NCI-H748 (cell line): Measurements from ENCODE around the gene PLXNA4.
"Not testable (repeated sequence)": the region's sequence is repeated elsewhere in the genome, so short reads cannot be mapped to it uniquely, and the experiment has no call there.

ENCODE experiments used
- DNase-seq: peaks from one replicate; lab custom pipeline; 2025; ENCODE audit not compliant: unreplicated experiment; lab: John Stamatoyannopoulos, UW

PLXNA4 gene

DNA sequence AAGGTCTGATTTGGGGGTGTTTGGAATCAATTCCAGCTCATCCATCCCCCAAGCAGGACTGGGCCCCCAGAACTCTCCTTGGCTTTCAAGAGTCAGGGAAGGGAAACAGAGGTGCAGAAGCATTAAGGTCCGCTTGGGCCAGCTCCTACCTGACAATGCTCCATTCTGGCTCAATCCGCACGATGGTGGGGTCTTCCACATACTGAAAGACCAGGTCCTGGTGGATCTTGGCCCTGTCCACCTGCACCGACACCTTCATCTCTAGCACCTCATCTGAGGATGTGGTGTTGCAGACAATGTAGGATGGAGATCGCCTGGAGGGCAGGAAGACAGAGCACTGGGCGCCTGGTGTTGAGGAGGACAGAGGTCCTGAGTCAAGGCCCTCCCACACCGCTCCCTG lies 391.1 kb downstream of the PLXNA4 start:
- DNase-seq: no peak

DNA sequence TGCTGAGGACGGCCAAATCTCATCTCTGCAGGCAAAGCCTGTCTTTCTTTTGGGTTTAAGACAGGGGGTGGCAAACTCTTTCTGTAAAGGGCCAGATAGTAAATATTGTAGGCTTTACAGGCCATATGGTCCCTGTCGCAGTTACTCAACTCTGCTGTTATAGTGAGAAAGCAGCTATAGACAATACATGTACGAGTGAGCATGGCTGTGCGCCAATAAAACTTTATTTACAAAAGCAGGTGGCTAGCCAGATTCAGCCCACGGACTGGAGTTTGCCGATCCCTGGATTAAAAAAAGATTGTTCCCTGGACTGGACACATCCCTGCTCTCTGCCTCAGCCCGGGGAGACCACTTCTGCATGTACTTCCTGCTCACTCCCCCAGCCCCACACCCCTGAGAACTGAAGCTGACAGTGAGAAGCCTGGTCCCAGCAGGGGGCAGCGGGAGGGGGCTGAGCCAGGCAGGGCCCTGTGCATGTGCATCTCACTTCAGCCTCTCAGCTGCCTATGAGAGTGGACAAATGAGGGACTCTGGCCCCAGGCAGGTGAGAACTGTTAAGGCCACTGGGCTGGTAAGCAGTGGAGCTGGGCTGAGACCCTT lies 392.4 kb downstream of the PLXNA4 start:
- DNase-seq: no peak

DNA sequence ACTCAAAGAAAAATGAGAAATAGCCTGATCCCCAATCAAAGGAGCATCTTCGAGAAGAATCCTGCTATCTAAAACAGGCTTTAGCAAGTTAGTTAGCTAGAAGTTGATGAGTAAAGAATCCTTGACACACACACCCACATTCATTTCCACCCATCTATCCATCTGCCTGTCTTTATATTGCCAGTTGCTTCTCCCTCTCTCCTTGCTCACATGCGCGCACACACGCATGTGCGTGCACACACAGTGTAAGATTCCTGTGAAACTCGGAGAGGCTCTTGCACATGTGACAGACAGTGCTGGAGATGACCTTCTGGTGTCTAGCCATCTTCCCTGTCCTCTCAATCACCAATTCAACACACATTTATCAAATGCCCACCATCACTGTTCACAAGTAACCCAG lies 393.3 kb downstream of the PLXNA4 start:
- no peak for DNase-seq

DNA sequence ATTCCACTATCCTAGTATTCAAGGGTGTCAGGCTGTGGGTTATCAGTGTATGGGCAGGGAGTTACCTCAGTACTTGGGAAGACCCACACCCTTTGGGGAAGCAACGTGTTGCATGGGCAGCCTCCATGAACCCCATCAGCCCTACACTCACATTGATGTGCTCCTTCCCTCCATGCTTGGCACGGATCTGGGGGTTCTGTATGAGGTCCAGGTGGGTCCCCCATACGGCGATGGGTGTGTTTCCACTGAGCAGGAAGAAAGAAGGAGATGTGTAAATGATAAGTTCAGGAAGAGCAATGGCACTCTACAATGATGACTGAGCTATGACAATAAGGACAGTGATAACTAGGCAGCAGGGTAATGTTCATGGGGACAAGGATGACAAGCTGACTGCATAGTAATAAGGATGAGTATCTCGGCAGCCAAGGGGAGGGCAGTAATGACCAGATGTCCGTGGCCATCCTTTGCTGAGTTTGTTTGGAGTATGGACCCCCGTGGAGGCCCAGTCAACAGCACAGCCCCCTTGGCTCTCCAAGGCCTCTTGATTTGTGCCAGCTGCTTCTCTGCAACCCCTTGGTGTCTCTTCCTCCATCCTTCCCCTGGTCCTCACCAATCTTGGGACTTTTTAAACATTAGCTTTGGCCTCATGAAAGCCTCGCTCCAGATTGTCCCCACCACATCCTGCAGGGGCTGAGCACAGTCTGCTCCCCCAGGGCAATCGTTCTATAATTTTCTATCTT lies 394.2 kb downstream of the PLXNA4 start:
- no peak for DNase-seq

DNA sequence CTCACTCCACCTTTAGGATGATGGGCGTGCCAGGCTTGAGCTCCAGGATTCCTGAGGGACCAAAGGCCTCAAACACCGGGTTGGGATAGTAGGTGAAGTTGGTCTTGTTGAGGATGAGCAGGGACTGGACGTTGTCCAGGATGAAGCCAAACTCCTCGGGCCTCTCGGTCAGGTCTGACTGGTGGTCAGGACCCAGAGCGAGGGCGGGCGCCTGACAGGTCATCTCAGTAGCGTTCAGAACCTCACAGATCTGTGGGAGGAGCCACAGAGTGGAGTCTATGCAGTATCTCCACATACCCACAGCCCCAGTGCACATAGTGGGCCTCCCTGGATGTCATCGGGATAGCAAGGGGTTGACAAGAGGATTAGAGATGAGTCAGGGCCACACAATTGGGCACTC lies 394.9 kb downstream of the PLXNA4 start:
- DNase-seq: no peak

DNA sequence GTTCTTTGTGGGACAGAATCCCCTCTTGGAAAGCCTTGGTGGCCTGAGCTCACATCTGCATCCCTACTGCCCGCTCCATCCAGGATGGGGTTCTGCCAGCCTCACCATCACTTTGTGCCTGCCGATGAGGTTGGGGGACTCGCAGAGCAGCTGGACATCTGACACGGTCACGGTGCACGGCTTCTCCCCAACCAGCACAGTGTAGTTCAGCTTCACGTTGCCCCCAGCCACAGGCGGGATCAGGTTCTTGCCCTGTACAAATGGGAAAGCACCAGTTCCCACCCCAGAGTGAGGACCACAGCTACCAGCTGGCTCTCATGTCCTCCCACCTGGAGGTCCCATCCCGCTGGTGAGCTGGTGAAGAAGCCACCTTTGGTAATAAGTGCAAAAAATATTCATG lies 395.8 kb downstream of the PLXNA4 start:
- DNase-seq: no peak

DNA sequence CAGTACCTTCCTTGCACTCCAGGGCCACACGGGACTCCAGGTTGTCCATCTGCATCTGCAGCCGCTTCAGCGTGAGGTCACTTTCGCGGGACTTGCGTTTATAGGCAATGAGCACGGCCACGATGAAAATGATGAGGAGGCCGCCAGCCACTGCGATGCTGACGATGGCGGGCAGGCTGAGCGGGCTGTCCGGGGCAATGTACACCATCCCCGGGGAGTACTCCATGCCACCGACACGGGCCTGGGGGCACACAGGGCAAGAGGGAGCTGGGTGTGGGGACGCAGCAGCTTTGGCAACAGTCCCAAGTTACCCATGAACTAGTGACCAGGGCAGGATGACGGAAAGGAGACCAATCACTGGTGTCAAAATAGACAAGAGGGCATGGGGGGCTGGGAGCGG lies 396.6 kb downstream of the PLXNA4 start:
- DNase-seq: no peak

DNA sequence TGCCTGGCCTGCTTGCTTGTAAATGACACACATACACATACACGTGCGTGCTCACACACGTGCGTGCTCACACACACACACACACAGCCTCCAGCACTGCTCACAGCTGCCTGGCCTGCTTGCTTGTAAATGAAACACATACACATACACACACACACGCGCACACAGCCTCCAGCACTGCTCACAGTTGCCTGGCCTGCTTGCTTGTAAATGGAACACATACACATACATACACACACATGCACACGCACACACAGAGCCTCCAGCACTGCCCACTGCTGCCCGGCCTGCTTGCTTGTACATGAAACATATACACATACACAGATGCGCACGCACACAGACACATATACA lies 397.2 kb downstream of the PLXNA4 start:
- DNase-seq: no peak

DNA sequence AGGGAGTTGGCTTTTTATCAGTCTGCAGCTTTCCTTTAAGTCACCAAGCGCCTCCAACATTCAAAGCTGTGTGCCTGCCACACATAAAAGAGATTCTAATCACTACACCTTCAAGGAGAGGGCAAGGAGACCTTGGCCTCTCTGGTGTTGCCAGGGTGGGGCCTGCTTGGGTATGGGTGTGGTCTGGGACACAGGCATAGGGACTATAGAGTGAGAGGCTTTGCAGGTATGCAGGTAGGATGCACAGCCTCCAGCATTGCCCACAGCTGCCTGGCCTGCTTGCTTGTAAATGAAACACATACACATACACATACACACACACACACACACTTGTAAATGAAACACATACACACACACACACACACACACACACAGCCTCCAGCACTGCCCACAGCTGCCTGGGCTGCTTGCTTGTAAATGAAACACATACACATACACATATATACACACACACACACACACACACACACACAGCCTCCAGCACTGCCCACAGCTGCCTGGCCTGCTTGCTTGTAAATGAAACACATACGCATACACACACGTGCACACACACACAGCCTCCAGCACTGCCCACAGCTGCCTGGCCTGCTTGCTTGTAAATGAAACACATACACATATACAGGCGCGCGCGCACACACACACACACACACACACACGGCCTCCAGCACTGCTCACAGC lies 397.7 kb downstream of the PLXNA4 start:
- not testable (repeated sequence) for DNase-seq

DNA sequence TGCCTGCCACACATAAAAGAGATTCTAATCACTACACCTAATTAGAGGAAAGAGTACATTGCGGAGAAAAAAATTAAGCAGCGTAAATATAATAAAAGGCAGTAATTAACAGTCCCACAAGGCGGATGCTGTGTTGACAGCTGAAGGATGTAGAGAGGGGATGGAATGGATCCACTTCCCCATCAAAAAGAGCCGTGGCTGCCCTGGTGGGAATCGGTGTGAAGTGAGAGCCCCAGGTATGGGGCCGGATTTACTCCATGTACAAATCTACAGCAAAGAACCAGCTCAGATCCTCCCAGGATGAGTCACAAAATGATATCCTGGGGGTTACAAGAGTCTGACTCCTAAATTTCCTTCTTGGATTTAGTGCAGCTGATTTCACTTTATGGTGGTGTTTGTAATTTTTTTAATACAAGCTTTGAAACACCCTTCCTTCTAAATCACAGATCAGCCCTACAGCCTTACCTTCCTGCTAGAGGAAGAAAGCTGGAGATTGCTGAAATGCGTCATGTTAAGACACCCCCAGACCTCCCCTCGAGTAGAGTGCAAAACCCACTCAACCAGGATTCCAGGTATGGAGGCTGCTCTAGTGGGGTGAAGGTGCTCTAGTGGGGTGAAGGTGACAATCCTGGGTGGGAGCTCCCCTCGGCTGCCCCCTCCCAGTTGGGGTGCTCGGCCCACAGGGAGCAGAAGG lies 398.4 kb downstream of the PLXNA4 start:
- no peak for DNase-seq

DNA sequence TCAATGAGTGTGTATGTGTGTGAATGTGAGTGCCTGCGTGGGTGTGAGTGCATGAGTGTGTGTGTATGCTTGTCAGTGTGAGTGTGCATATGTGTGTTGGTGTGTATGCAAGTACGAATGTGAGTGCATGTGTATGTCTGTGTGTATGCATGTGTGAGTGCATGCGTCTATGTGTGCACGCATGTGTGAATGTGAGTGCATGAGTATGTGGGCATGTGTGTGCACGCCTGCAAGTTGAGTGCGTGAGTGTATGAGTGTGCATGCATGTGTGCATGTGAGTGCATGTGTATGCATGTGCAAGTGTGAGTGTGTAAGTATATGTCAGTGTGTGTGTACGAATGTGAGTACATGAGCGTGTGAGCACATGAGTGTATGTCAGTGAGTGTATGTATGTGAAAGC lies 399.6 kb downstream of the PLXNA4 start:
- DNase-seq: no peak

DNA sequence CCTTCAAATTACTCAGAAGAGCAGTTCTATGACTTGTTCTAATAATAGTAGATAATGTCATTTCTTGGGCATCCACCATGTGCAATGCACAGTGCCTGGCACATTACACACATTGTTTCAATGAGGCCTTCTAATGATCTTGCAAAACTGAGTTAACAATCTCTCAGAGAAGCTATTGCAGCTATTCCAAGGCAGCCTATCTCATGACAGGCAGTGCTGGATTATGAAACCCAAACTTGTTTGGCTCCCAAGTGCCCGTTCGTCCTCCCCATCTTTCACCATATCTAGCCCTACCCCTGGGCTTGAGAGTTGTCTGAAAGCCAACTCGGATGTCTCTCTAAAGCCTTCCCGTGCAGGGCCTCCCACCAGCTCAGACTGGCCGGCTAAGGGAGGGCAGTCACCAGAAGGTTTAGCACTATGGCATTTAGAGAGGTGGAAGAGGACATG lies 405.1 kb downstream of the PLXNA4 start:
- DNase-seq: no peak

DNA sequence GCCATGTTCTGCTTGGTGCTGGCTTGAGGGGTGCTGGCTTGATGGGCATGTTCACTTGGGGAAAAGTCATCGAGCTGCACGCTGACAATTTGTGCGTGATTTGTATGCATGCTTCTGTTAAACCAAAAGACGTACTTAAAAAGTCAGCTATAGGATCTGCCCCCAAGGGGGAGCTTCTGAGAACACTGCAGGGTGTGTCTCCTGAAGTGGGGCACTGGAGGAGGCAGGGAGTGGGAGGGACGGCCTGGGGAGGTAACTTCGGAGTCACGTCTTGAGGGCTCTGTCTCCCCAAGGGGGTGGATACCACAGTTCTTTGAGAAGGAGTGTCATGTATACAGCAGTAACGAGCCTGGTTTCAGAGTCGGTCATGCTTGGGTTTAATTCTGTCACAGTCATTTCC lies 406.5 kb downstream of the PLXNA4 start:
- no peak for DNase-seq

DNA sequence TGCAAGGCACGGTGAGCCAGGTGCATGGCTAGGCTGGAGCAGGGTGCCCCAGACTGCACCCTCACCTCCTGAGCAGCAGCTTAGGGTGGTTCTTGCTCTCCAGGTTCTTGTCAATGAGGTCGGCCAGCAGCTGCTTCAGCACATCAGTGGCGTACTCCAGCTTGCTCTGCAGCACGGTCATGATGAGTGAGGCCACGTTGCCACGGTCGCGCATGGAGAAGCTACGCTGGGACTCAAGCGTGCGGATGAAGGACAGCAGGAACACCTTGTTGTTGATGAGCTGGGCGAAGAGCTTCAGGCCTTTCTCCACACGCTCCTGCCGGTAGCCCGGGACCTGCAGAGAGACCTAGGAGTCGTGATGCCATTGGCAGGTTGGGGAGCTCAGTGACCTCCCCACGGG lies 408.0 kb downstream of the PLXNA4 start:
- DNase-seq: no peak

DNA sequence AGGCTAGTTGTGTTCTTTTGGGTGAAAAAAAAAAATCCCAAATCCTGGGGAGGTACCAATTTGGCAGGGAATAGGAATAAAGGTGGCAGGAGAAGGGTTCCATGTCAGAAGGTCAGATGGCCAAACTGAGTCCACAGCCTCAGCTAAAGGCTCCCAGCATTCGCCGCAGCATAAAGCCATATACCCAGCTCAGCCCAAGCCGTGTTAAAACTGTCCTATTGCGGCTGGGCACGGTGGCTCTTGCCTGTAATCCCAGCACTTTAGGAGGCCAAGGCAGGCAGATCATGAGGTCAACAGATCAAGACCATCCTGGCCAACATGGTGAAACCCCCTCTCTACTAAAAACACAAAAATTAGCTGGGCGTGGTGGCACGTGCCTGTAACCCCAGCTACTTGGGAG lies 410.6 kb downstream of the PLXNA4 start:
- DNase-seq: not testable (repeated sequence)

DNA sequence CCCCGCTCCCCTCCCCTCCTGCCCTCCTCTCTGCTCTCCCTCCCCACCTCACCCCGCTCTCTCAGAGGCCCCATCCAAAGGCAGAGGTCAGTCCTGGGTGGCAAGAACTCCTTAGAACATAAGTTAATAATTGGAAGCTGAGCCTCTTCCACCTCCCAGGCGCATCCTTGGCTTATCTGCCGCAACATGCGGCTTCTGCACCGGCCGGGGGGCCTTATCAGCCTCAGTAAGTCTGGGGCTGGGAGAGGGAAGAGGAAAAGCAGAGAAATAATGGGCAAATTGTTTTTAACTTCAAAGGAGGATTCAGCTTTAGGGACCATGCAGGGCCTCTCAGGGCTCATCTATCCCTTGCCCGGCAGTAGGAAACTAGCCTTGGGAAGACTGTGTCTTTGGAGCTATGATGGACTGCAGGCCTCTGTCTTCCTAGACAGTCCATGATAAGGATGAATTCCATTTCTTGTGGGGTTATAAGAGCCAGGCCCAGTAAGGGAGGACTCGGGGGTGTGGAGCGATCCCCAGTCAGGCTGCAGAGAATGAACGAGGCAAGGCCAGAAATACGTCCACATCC lies 411.6 kb downstream of the PLXNA4 start:
- DNase-seq: no peak

DNA sequence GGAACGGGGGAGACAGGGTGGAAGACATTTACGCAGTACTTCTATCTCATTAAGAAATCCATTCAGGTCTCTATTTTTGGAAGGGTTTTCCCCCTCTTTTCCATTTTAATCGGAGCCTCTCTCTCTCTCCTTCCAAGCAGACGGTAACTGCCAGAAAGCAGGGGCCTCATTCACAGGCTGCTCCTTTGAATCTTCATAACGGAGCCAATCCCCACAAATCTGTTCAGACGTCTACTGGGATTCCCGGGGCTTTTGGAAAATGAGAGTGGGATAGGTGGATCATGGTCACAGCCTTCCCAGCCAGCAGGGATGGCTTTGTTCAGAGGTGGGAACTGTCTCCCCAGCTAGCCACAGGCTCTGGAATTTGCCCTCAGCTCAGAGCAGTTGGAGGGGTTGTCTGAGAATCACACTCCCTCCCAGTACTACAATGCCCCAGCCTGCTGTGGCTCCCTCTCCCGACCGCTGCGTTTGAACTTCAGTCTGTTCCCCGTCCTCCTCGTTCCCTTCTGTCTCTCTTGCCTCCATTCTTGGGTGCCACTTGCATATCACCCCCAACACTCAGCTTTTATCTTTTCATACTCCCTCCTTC lies 413.6 kb downstream of the PLXNA4 start:
- no peak for DNase-seq

DNA sequence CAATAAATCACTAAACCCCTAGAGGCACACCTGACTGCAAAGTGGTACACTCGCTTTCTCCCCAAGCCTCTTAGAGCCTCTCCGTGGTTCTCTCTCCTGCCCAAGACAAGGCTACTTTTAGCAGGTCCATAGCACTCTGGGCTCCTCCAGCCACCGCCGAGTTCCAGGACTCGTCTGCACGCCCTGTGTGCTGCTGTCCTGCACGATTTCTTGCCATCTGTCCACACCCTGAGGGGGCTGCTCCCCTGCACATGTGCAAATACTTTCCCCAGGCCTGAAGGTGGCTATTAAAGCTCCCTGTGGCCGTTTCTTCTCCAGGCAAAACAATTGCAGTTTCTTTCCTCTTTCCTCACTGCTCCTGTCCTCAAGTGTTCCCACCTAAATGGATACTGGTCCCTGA lies 414.3 kb downstream of the PLXNA4 start:
- no peak for DNase-seq

DNA sequence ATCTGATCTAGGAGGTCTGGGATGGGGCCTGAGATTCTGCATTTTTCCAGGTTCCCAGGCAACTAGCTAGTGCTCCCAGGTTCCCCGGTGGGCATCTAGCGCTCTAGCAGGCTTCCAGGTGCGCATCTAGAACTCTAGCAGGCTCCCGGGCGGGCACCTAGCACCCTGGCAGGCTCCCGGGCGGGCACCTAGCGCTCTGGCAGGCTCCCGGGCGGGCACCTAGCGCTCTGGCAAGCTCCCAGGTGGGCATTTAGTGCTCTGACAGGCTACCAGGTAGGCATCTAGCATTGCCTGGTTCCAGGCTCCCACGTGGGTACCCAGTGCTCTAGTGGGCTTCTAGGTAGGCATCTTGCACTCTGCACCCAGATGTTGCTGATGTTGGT lies 414.7 kb downstream of the PLXNA4 start:
- no peak for DNase-seq

DNA sequence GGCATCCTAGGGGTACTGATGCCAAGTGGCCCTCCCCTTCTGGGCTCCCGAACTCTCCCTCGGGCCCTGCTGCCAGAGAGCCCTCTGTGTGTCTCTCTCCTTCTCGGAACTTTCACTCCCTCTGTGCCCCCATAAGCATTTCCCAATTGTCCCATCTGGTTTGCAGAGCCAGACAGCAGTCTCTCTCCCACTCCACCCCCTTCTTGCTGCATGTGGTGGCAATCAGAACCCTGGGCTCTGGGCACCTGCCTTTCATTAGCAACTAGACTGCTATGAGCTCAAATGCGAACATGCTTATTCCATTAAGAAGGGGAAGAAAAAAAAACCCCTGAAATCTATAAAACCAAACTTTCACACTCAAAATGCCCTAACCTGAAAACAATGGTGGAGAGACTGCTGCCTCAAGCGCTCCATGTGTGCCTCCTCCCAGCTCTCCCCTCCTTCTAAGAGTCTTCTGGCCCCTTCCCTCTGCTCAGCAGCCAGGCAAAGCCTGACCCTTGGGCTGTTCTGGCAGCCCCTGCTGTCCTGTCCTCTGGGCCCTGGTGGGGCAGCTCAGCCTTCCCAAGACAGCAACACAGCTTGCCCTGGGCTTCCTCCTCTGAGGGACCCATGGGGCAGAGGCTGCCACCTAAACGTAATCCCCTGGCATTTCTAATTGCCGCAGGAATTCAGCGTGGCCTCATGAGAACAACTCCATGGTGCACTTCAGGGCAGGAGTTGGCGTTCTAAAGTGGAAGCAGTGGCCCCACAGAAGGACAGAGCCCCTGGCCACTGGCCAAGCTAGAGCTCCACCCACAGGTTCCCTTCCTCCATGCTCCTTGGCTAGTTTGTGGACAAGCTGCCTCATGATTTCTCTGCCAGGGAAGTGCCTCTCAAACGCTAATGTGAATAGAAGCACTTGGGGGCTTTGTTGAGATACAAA lies 415.4 kb downstream of the PLXNA4 start:
- DNase-seq: no peak
